ENCODE measurements around the gene SYNPO2.

Gene SYNPO2

GRCh38 chr4:118881512-118882146 is 7.0 kb upstream of the SYNPO2 start:
- DNase-seq (ENCODE audit: insufficient read length) (no peak), FAIRE-seq (no peak)
- TF ChIP-seq TAF1 (IDR thresholded peaks at IDR 0.05; ENCODE audit: borderline replicate concordance, low read depth, low read length) (no peak), POLR2AphosphoS5 (IDR thresholded peaks at IDR 0.05; ENCODE audit: low read depth, low read length) (no peak), POLR2A (IDR thresholded peaks at IDR 0.05; ENCODE audit: low read depth, low read length) (no peak)

- no peak for FAIRE-seq
Measured at GRCh38 chr4:118883861-118884260, 4.8 kb upstream of the SYNPO2 start.

GRCh38 chr4:118884716-118885115 is 3.9 kb upstream of the SYNPO2 start:
- TF ChIP-seq POLR2A (IDR thresholded peaks at IDR 0.05; ENCODE audit: low read depth, low read length) (no peak), POLR2AphosphoS5 (IDR thresholded peaks at IDR 0.05; ENCODE audit: low read depth, low read length) (no peak), TAF1 (IDR thresholded peaks at IDR 0.05; ENCODE audit: borderline replicate concordance, low read depth, low read length) (no peak)
- DNase-seq (ENCODE audit: insufficient read length) (no peak), FAIRE-seq (no peak)

More at GRCh38 chr4:118883861-118884260, 4.8 kb upstream of the SYNPO2 start:
- TF ChIP-seq TAF1 (IDR thresholded peaks at IDR 0.05; ENCODE audit: borderline replicate concordance, low read depth, low read length) (no peak), POLR2AphosphoS5 (IDR thresholded peaks at IDR 0.05; ENCODE audit: low read depth, low read length) (no peak), POLR2A (IDR thresholded peaks at IDR 0.05; ENCODE audit: low read depth, low read length) (no peak)
- DNase-seq (ENCODE audit: insufficient read length) = no peak

GRCh38 chr4:118889312-118889691 is 648 bp downstream of the SYNPO2 start:
- DNase-seq (ENCODE audit: insufficient read length) = no peak
- no peak for TF ChIP-seq POLR2A (IDR thresholded peaks at IDR 0.05; ENCODE audit: low read depth, low read length)
- TF ChIP-seq TAF1 (IDR thresholded peaks at IDR 0.05; ENCODE audit: borderline replicate concordance, low read depth, low read length) = no peak
- TF ChIP-seq POLR2AphosphoS5 (IDR thresholded peaks at IDR 0.05; ENCODE audit: low read depth, low read length) = no peak
- no peak for FAIRE-seq

- DNase-seq (ENCODE audit: insufficient read length) (no peak), FAIRE-seq (no peak)
Measured at GRCh38 chr4:118894034-118894433, 5.4 kb downstream of the SYNPO2 start.

GRCh38 chr4:118898221-118898620 is 9.6 kb downstream of the SYNPO2 start:
- FAIRE-seq (no peak), DNase-seq (ENCODE audit: insufficient read length) (no peak)
- TF ChIP-seq POLR2AphosphoS5 (IDR thresholded peaks at IDR 0.05; ENCODE audit: low read depth, low read length) = no peak
- no peak for TF ChIP-seq POLR2A (IDR thresholded peaks at IDR 0.05; ENCODE audit: low read depth, low read length)
- TF ChIP-seq TAF1 (IDR thresholded peaks at IDR 0.05; ENCODE audit: borderline replicate concordance, low read depth, low read length) = no peak

More at GRCh38 chr4:118894034-118894433, 5.4 kb downstream of the SYNPO2 start:
- TF ChIP-seq POLR2AphosphoS5 (IDR thresholded peaks at IDR 0.05; ENCODE audit: low read depth, low read length) (no peak), POLR2A (IDR thresholded peaks at IDR 0.05; ENCODE audit: low read depth, low read length) (no peak), TAF1 (IDR thresholded peaks at IDR 0.05; ENCODE audit: borderline replicate concordance, low read depth, low read length) (no peak)

- FAIRE-seq = no peak
- DNase-seq (ENCODE audit: insufficient read length) = no peak
- no peak for TF ChIP-seq TAF1 (IDR thresholded peaks at IDR 0.05; ENCODE audit: borderline replicate concordance, low read depth, low read length)
- TF ChIP-seq POLR2A (IDR thresholded peaks at IDR 0.05; ENCODE audit: low read depth, low read length) = no peak
- TF ChIP-seq POLR2AphosphoS5 (IDR thresholded peaks at IDR 0.05; ENCODE audit: low read depth, low read length) = no peak
Measured at GRCh38 chr4:118898684-118899138, 10.1 kb downstream of the SYNPO2 start.

GRCh38 chr4:118904418-118904817 is 15.8 kb downstream of the SYNPO2 start:
- TF ChIP-seq POLR2A (IDR thresholded peaks at IDR 0.05; ENCODE audit: low read depth, low read length) = no peak
- no peak for TF ChIP-seq TAF1 (IDR thresholded peaks at IDR 0.05; ENCODE audit: borderline replicate concordance, low read depth, low read length)
- no peak for TF ChIP-seq POLR2AphosphoS5 (IDR thresholded peaks at IDR 0.05; ENCODE audit: low read depth, low read length)
- FAIRE-seq = no peak

GRCh38 chr4:118904935-118905334 is 16.3 kb downstream of the SYNPO2 start:
- no peak for DNase-seq (ENCODE audit: insufficient read length)
- TF ChIP-seq POLR2A (IDR thresholded peaks at IDR 0.05; ENCODE audit: low read depth, low read length) = no peak
- no peak for TF ChIP-seq TAF1 (IDR thresholded peaks at IDR 0.05; ENCODE audit: borderline replicate concordance, low read depth, low read length)
- no peak for TF ChIP-seq POLR2AphosphoS5 (IDR thresholded peaks at IDR 0.05; ENCODE audit: low read depth, low read length)
- FAIRE-seq = no peak

More at GRCh38 chr4:118904418-118904817, 15.8 kb downstream of the SYNPO2 start:
- DNase-seq (ENCODE audit: insufficient read length) = no peak

GRCh38 chr4:118905566-118905965 is 16.9 kb downstream of the SYNPO2 start:
- TF ChIP-seq TAF1 (IDR thresholded peaks at IDR 0.05; ENCODE audit: borderline replicate concordance, low read depth, low read length) (no peak), POLR2AphosphoS5 (IDR thresholded peaks at IDR 0.05; ENCODE audit: low read depth, low read length) (no peak), POLR2A (IDR thresholded peaks at IDR 0.05; ENCODE audit: low read depth, low read length) (no peak)
- no peak for DNase-seq (ENCODE audit: insufficient read length)
- FAIRE-seq = no peak

GRCh38 chr4:118909173-118909956 is 20.7 kb downstream of the SYNPO2 start:
- DNase-seq (ENCODE audit: insufficient read length) (no peak), FAIRE-seq (no peak)
- TF ChIP-seq TAF1 (IDR thresholded peaks at IDR 0.05; ENCODE audit: borderline replicate concordance, low read depth, low read length) (no peak), POLR2AphosphoS5 (IDR thresholded peaks at IDR 0.05; ENCODE audit: low read depth, low read length) (no peak), POLR2A (IDR thresholded peaks at IDR 0.05; ENCODE audit: low read depth, low read length) (no peak)
